ENCODE measurements around the gene NKD1.

Gene NKD1

DNA sequence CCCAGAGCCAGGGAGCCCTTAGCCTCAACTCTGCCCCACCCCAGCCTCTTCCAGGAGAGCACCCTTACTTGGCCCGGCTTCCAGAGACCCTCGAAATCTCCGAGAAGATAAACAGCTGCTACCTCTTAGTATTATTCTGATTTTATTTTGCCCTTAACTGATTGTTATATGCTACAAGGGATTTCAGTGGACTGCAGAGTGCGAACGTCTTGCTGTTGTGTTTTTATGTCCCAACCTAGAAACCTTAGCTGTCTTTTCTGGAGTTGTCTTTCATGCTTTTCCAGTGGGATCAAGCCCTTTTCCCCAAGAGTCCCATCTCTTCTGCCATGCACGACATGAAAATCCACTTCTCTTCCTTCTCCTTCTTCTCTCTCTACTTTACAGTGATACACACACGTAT, 85.9 kb downstream of the NKD1 start:
- no peak for DNase-seq

- DNase-seq, result no peak
These were observed 86.8 kb downstream of the NKD1 start for GRCh38 chr16:50634947-50635346.

GRCh38 chr16:50635505-50636392, 87.6 kb downstream of the NKD1 start:
- no peak for DNase-seq

- no peak for DNase-seq
These were observed 88.7 kb downstream of the NKD1 start for GRCh38 chr16:50636753-50637374.

- DNase-seq, result no peak
These were observed 89.8 kb downstream of the NKD1 start for GRCh38 chr16:50637716-50638602.

GRCh38 chr16:50638816-50639670, 90.8 kb downstream of the NKD1 start:
- no peak for DNase-seq

- DNase-seq, result no peak
These were observed 92.2 kb downstream of the NKD1 start for GRCh38 chr16:50640391-50640790.

DNA sequence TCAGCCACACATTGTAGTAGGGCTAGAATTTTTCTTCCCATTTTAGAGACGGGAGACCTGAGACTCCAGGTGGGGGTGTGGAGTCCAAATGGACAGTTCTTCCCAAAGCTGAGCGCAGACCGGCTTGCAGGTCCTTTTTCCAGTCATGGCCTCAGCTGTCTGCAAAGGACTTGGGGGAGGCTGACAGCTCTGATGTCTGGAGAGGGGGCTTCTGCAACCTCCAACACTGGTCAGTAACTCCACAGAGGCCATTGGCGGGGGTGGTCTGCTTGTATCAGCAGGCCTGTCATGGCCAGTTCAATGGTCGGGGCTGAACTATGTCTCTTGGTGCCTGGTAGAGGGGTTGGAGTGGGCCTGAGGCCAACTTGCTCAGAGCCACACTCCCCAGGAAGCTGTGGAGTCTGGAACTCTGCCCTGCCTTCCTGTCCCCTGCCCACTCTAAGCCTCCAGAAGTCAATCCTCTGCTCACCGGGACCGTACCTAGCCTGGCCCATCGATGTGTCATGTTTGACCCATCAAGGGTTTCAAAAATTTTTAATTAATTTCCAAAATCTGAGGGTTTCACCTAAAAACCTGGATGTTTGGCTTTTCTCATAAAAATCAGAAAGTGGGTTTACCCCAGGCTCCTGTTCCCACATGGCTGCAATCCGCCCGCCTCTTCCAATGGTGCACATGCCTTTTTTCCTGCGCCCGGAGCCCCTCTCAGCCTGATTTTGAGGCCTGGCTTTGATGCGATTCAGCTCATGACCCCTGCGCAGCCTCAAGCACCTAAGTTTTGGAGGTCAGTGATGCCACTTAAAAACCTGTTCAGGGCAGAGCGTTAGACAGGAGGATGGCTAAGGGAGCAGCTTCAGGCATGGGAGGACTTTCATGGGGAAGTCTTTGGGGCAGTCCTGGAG, 93.0 kb downstream of the NKD1 start:
- DNase-seq, result no peak

- DNase-seq, result no peak
These were observed 93.6 kb downstream of the NKD1 start for GRCh38 chr16:50641818-50642187.

GRCh38 chr16:50642349-50642748, 94.2 kb downstream of the NKD1 start:
- DNase-seq, result no peak

GRCh38 chr16:50643192-50643591, 95.0 kb downstream of the NKD1 start:
- no peak for DNase-seq

DNA sequence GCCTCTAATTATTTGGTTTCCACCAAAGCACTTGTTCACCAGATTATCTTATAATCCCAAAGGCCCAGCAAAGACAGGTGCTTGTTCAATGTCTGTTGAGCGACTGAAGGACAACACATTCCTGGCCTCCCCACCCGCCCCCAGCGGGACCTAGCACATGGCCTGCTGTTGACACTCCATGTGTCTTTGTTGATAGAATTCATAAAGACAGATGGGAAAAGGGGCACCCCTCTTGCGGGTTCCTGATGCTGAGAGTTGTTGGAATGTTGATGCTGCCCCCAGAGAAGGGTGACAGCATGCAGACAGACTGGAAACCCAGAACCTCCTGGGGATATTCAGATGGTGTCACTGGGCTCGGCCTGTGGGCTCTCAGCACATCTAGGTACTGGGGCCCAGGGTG, 96.0 kb downstream of the NKD1 start:
- no peak for DNase-seq

DNA sequence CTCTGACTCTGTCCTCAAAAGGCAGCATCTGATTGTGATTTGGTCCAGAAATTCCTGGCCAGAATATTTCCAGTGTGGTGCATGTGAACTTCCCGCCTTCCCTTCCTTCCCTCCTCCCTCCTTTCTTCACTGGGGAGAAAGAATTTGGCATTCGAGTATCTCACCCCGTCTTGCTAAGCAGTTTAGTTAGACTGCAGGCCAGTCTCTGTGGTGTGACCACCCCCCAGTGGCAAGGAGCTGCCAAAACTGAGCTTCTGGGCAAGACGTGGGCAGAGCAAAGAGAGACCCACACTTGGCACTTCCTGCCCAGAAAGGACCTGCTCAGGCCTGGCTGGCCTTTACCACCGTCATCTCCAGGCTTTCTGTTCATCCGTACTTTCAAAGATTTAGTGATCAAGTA, 96.5 kb downstream of the NKD1 start:
- DNase-seq, result peak; percentile 15

DNA sequence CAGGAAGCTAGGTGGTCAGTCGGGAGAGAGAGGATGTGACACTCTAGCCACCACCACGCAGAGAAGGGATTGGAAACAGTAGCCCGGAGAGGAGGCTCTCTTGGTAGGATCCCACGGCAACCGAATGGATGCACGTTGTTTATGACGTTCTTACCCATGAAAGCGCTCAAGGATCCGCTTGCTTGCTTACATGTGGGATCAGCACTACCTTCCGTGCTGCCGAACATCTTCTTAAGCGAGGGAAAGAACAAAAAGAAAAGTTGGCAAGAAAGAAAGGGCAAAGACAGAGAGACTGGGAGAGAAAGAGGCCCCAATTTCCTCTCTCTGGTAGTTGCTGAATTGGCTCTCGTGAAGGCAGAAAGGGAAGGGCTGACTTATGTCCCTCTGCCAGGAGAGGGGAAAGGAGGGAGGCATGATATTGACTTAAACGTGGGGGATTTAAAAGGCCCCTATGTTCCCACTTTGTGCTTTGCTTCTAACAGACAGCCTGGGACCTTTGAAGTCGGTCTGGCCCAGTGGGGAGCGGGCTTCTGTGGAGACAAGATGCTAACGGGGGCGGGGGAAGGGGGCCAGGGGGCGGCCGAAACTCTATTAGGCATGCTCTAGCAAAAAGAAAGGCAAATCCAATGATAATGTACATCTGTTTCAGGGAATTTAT, 97.5 kb downstream of the NKD1 start:
- no peak for DNase-seq

GRCh38 chr16:50646345-50646744, 98.1 kb downstream of the NKD1 start:
- DNase-seq, result no peak

DNA sequence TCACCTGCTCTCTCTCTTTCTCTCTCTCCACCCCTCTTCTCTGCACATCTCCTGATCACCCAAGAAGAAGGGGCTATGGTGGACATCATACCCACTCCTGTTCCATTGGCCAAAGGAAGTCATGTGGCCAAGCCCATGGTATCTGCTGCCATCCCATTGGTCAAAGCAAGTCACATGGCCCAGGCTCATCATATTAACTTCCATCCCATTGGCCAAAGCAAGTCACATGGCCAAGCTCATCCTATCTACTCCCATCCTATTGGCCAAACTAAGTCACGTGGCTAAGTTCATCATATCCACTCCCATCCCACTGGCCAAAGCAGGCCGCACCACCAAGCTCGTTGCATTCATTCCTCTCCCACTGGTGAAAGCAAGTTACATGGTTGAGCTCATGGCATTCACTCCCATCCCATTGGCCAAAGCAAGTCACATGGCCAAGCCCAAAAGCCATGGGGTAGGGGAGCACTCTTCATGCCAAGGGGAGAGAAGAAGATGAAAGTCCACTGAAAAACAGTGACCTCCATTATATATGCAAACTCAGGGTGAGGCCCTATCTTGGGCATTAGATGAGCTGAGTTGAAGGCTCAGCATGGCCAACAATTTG, 103.7 kb downstream of the NKD1 start:
- no peak for DNase-seq

DNA sequence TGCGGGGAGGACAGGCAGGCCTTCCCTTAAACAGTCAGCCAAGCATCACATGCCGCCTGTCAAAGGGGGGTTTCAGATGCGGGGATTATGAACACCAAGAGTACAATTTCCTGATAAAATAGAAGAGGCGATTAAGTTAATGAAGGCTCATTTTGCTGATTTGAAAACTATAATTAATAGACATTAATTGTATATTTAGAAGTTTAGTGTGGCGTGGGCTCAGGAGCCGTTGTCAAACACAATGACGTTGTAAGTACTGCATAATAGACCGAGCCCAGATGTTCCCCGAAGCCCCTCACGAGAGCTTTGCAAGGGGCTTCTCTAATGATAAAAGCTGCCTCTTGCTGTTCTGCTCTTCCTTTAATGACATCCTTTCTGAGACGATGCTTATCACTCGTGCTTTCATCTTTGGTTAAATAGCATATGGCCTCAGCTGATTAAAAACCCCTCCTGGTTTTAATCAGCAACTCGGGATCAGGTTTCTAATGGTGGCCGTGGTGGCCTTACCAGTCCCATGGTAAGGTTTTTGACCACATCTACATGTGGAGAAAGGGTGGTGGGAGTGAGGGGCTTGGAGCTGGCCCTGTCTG, 104.7 kb downstream of the NKD1 start:
- DNase-seq, result no peak

- DNase-seq, result no peak
These were observed 105.7 kb downstream of the NKD1 start for GRCh38 chr16:50653633-50654519.

- no peak for DNase-seq
These were observed 107.4 kb downstream of the NKD1 start for GRCh38 chr16:50655558-50656055.
